Measurements from ENCODE around the gene LTB.

DNA sequence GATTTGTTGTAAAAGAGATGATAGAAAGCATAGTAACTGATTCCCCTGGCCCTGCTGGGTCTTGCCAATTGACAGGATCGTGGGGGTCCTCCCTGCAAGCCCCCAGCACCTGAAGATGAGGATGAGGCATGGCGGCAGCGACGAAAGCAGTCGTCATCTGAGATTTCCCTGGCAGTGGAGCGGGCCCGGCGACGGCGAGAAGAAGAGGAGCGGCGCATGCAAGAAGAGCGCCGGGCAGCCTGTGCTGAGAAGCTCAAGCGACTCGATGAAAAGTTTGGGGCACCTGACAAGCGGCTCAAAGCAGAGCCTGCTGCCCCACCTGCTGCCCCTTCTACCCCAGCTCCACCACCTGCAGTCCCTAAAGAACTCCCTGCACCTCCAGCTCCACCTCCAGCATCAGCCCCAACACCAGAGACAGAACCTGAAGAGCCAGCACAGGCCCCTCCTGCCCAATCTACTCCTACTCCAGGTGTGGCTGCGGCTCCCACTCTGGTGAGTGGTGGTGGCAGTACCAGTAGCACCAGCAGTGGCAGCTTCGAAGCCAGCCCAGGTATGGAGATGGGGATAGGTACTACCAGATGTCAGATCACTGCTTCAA is 45.6 kb upstream of the LTB start:
- TF ChIP-seq, protein P1, sequence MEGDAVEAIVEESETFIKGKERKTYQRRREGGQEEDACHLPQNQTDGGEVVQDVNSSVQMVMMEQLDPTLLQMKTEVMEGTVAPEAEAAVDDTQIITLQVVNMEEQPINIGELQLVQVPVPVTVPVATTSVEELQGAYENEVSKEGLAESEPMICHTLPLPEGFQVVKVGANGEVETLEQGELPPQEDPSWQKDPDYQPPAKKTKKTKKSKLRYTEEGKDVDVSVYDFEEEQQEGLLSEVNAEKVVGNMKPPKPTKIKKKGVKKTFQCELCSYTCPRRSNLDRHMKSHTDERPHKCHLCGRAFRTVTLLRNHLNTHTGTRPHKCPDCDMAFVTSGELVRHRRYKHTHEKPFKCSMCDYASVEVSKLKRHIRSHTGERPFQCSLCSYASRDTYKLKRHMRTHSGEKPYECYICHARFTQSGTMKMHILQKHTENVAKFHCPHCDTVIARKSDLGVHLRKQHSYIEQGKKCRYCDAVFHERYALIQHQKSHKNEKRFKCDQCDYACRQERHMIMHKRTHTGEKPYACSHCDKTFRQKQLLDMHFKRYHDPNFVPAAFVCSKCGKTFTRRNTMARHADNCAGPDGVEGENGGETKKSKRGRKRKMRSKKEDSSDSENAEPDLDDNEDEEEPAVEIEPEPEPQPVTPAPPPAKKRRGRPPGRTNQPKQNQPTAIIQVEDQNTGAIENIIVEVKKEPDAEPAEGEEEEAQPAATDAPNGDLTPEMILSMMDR (IDR thresholded peaks at IDR 0.05), result no peak
- TF ChIP-seq POLR2AphosphoS5 (IDR thresholded peaks at IDR 0.05) (no peak), POLR2A (IDR thresholded peaks at IDR 0.05) (no peak)
